K562 (cell line): ENCODE data around the gene RBFOX2. TPM values are rescaled to one million over a fixed set of nuclear protein-coding genes. Genes with fewer than 3 reads are reported as not detected.
A peak's percentile ranks its signal among the peaks of the same experiment; 100 is the strongest.

Experiments
- BACH1 ChIP-seq: fragments of 200-800 bp; sonication (Bioruptor generic); IDR thresholded peaks from 2 replicates; pipeline ENCODE4 v1.6.1; 2016; ENCODE audit warnings: missing genetic modification characterization, missing compliant biosample characterization
- CEBPG ChIP-seq, 3 experiments: fragments of 200-800 bp in 1 of 3; sonication (Bioruptor generic) in 1 of 3; sonication (generic) in 1 of 3; formaldehyde crosslinking in 1 of 3; IDR thresholded peaks in 2 of 3; conservative IDR thresholded peaks in 1 of 3; 2 replicates each; pipeline versions ENCODE4 v1.6.1 to v1.8.0; 2016 to 2022; ENCODE audit warnings: missing compliant biosample characterization in 2 of 3, missing genetic modification characterization in 2 of 3, mild to moderate bottlenecking in 1 of 3, missing genetic modification reagents in 1 of 3
- CHAMP1 ChIP-seq: fragments of 450-650 bp; IDR thresholded peaks from 2 replicates; pipeline ENCODE4 v1.6.1; 2016; ENCODE audit warnings: mild to moderate bottlenecking
- EP300 ChIP-seq: IDR thresholded peaks from 2 replicates; pipeline ENCODE4 v1.6.1; 2012; ENCODE audit warnings: low read length, improper control_type of control experiment
- GATAD2A ChIP-seq: fragments of 450-650 bp; IDR thresholded peaks from 2 replicates; pipeline ENCODE4 v1.6.1; 2017
- HDAC1 ChIP-seq, 2 experiments: fragments of 450-650 bp; IDR thresholded peaks; 2 replicates each; pipeline ENCODE4 v1.6.1; 2016 to 2017; ENCODE audit warnings: inconsistent platforms in 1 of 2, mild to moderate bottlenecking in 1 of 2, moderate library complexity in 1 of 2
- HMBOX1 ChIP-seq: sonication (generic); IDR thresholded peaks from 2 replicates; pipeline ENCODE4 v1.6.1; 2016
- MAFF ChIP-seq: IDR thresholded peaks from 2 replicates; pipeline ENCODE4 v1.6.1; 2012; ENCODE audit warnings: low read length, improper control_type of control experiment
- MAFG ChIP-seq: fragments of 450-650 bp; conservative IDR thresholded peaks from 2 replicates; pipeline ENCODE4 v1.6.1; 2016; ENCODE audit warnings: missing genetic modification characterization, missing compliant biosample characterization
- PHF8 ChIP-seq: fragments of 200-600 bp; sonication (generic); IDR thresholded peaks from 2 replicates; pipeline ENCODE4 v1.6.1; 2012; ENCODE audit warnings: mixed run types, mild to moderate bottlenecking, inconsistent platforms, low read length, moderate library complexity, borderline replicate concordance
- POLR2A ChIP-seq: fragments of 450-650 bp; conservative IDR thresholded peaks from 2 replicates; pipeline ENCODE4 v1.6.1; 2016
- POLR2G ChIP-seq: fragments of 200-400 bp; formaldehyde crosslinking; IDR thresholded peaks from 2 replicates; pipeline ENCODE4 v1.6.1; 2017; ENCODE audit warnings: low read depth, mild to moderate bottlenecking, antibody characterized with exemption, low read length, moderate library complexity
- SMARCE1 ChIP-seq: fragments of 450-650 bp; IDR thresholded peaks from 2 replicates; pipeline ENCODE4 v1.7.1; 2016; ENCODE audit warnings: mild to moderate bottlenecking
- VEZF1 ChIP-seq: fragments of 200-800 bp; sonication (Bioruptor generic); IDR thresholded peaks from 2 replicates; pipeline ENCODE4 v1.6.1; 2017; ENCODE audit warnings: missing genetic modification characterization, missing compliant biosample characterization
- YY1 ChIP-seq, 3 experiments: IDR thresholded peaks; 2 replicates each; pipeline ENCODE4 v1.6.1; 2011; ENCODE audit warnings: low read length in 2 of 3, mild to moderate bottlenecking in 2 of 3, moderate library complexity in 2 of 3, borderline replicate concordance in 1 of 3, control low read depth in 1 of 3, low read depth in 1 of 3; ENCODE audit not compliant: insufficient read depth in 3 of 3, insufficient replicate concordance in 2 of 3, control insufficient read depth in 1 of 3, insufficient read length in 1 of 3; ENCODE audit errors: extremely low read depth in 1 of 3
- ZBTB9 ChIP-seq: fragments of 450-650 bp; formaldehyde crosslinking; IDR thresholded peaks from 2 replicates; pipeline ENCODE4 v1.4.0; 2020; ENCODE audit warnings: mild to moderate bottlenecking, moderate library complexity
- ZFP91 ChIP-seq: sonication (generic); formaldehyde crosslinking; IDR thresholded peaks from 2 replicates; pipeline ENCODE4 v1.8.0; 2022; ENCODE audit warnings: mild to moderate bottlenecking, missing genetic modification reagents
- ZNF175 ChIP-seq: fragments of 200-800 bp; sonication (Bioruptor generic); IDR thresholded peaks from 2 replicates; pipeline ENCODE4 v1.6.1; 2016; ENCODE audit warnings: low read depth, mild to moderate bottlenecking, missing genetic modification characterization, missing compliant biosample characterization
- ZNF766 ChIP-seq: fragments of 200-800 bp; sonication (Bioruptor generic); conservative IDR thresholded peaks from 2 replicates; pipeline ENCODE4 v1.6.1; 2016; ENCODE audit warnings: missing genetic modification characterization, missing compliant biosample characterization
- polyA plus RNA-seq, 8 experiments: library from polyadenylated mRNA; depleted of rRNA in 4 of 8; stranded (reverse) in 5 of 8; unstranded in 3 of 8; fragments of >200 nt; fragmentation: Nextera tagmentation in 2 of 8; fragmentation: Illumina TruSeq in 1 of 8; extraction: Ambion mirVana in 2 of 8; extraction: Trizol in 1 of 8; gene quantifications; 2 replicates each; pipeline versions ENCODE4 v1.2.1 to v1.2.3, GENCODE V29; 2011 to 2014; ENCODE audit warnings: inconsistent platforms in 1 of 8, missing spikeins in 1 of 8
- total RNA-seq, 7 experiments: library from RNA; depleted of rRNA in 6 of 7; stranded (reverse); fragments of >200 nt in 6 of 7; fragmentation: Illumina TruSeq in 2 of 7; extraction: Trizol in 2 of 7; gene quantifications; 2 replicates each; pipeline versions ENCODE4 v1.2.1 to v1.2.3, GENCODE V29; 2011 to 2021; ENCODE audit warnings: low replicate concordance in 1 of 7

The RBFOX2 gene
- total and polyA plus RNA-seq, 9 of the 15 experiments (the other 6 are each of a cell fraction or from before 2014, with no cell fraction given) = 5.8 to 24.8 (median 14.2) TPM

GRCh38 chr22:36052505-36052941, 23.9 kb upstream of the RBFOX2 start (continued):
- TF ChIP-seq ZFP91 = no peak
- TF ChIP-seq EP300 = peak; percentile 46; the same call in 1 of the 2 replicates
- no peak for TF ChIP-seq POLR2G
- 0 out of 2 replicates have a peak, but pooled peaks have one; percentile 30 for TF ChIP-seq ZBTB9 (CRISPR knock-in tag)
- TF ChIP-seq HDAC1 (IDR thresholded peaks at IDR 0.05) = 0 out of 4 replicates have a peak, but pooled peaks of 1 of the 2 experiments have one; percentile 25
- no peak for TF ChIP-seq CHAMP1
- TF ChIP-seq MAFF = peak; percentile 86
- peak; percentile 24; the same call in 1 of the 2 replicates for TF ChIP-seq PHF8
- peak; percentile 75; the same call in 1 of the 2 replicates for TF ChIP-seq BACH1
- 0 out of 2 replicates have a peak, but pooled peaks have one; percentile 38 for TF ChIP-seq ZNF766 (CRISPR knock-in tag)
- TF ChIP-seq POLR2A = peak; percentile 54
- peak; percentile 93 for TF ChIP-seq MAFG (tag)
- peak; percentile 46; the same call in 1 of the 2 replicates for TF ChIP-seq VEZF1 (CRISPR knock-in tag)
- TF ChIP-seq HMBOX1 = peak; percentile 95
- peak; percentile 44; the same call in 1 of the 2 replicates for TF ChIP-seq ZNF175 (CRISPR knock-in tag)
- TF ChIP-seq GATAD2A = 0 out of 2 replicates have a peak, but pooled peaks have one; percentile 16
- TF ChIP-seq YY1 (IDR thresholded peaks at IDR 0.05; ENCODE audit: borderline replicate concordance in 1 of 3, control insufficient read depth in 1 of 3, extremely low read depth in 1 of 3, insufficient read depth in 3 of 3, insufficient read length in 1 of 3, insufficient replicate concordance in 2 of 3, low read depth in 1 of 3, low read length in 2 of 3) = peak in 1 of 3 experiments; percentile 60
- TF ChIP-seq SMARCE1 = 0 out of 2 replicates have a peak, but pooled peaks have one; percentile 32
- no peak for TF ChIP-seq CEBPG (CRISPR knock-in tag; IDR thresholded peaks at IDR 0.05)
- TF ChIP-seq CEBPG (tag; conservative IDR thresholded peaks at IDR 0.05 in 1 of 2, IDR thresholded peaks at IDR 0.05 in 1 of 2) = no peak
